GM11168 (cell line): Measurements from ENCODE around the gene TTC28.
"Not testable (repeated sequence)": the region's sequence is repeated elsewhere in the genome, so short reads cannot be mapped to it uniquely, and the experiment has no call there.

Experiments used
- in situ Hi-C: fragments of 300-500 bp; cut with MboI; formaldehyde crosslinking; loops from one replicate; pipeline ENCODE4 v1.12.0; 2022; ENCODE audit warnings: low sequenced_read_pairs; ENCODE audit not compliant: unreplicated experiment

The TTC28 gene

GRCh38 chr22:28678778-28679610, 646 bp downstream of the TTC28 start:
- in situ Hi-C loops = not testable (repeated sequence)

DNA sequence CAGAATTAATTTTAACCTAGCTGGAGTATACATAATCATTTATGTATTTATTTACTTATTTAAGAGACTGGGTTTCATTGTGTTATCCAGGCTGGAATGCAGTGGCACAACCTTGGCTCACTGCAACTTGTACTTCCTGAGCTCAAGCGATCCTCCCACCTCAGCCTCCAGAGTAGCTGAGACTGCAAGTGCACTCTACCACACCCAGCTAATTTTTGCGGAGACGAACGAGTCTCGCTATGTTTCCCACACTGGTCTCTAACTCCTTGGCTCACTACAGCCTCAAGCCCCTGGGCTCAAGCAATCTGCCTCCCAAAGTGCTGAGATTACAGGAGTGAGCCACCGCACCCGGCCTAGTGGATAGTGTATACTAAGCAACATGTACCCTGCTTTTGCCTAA, 1.5 kb downstream of the TTC28 start:
- in situ Hi-C loops = not testable (repeated sequence)

DNA sequence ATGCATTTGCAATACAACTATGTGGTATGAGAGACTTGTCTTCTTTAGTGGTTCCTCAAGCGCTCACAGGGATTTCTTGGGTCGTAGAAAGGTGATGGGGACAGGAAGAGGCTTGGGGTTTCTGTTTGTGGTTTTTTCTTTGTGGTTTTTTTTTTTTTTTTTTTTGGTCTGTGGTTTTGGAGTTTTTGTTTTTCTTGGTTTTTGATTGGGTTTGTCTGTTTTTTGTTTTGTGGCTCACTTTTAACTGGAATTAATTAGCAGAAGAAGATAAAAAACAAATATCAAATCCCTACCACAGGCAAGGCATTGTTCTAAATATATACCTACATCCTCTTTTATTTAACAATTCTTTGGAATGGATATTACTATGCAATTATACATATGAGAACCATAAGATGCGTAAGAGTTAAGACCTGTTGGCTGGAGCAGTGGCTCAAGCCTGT, 5.5 kb downstream of the TTC28 start:
- in situ Hi-C loops = no loop called here

- in situ Hi-C loops = no loop called here
Observed at GRCh38 chr22:28670756-28671155, 8.9 kb downstream of the TTC28 start.

DNA sequence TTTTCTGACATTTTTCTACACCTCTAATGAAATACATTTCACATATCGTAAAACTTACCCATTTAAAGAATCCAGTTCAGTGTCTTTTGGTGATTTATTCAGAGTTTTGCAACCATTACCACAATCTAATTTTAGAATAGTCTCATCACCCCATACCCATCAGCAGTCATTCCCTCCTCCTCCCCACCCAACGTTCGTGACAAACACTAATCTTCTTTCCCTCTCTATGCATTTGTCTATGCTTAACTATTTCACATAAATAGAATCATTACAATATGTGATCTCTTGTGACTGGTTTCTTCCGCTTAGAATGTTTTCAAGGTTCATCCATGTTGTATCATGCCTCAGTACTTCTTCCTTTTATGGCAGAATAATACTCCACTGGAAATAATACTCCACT, 9.5 kb downstream of the TTC28 start:
- in situ Hi-C loops = no loop called here

- in situ Hi-C loops = no loop called here
Observed at GRCh38 chr22:28669387-28669786, 10.3 kb downstream of the TTC28 start.

GRCh38 chr22:28663569-28663942, 16.1 kb downstream of the TTC28 start:
- in situ Hi-C loops = not testable (repeated sequence)

DNA sequence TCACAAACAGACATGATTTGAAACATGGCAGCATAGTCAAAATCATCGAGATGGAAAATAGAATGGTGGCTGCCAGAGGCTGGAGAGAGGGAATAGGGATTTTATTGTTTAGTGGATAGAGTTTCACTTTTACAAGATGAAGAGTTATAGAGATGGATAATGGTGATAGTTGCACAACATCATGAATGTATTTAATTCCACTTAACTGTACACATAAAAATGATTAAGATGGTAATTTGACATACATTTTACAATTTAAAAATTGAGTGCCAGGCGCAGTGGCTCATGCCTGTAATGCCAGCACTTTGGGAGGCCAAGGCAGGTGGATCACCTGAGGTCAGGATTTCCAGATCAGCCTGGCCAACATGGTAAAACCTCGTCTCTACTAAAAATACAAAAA, 21.2 kb downstream of the TTC28 start:
- in situ Hi-C loops = no loop called here

GRCh38 chr22:28656181-28656580, 23.5 kb downstream of the TTC28 start:
- in situ Hi-C loops = no loop called here

- in situ Hi-C loops = no loop called here
Observed at GRCh38 chr22:28650463-28650862, 29.2 kb downstream of the TTC28 start.

DNA sequence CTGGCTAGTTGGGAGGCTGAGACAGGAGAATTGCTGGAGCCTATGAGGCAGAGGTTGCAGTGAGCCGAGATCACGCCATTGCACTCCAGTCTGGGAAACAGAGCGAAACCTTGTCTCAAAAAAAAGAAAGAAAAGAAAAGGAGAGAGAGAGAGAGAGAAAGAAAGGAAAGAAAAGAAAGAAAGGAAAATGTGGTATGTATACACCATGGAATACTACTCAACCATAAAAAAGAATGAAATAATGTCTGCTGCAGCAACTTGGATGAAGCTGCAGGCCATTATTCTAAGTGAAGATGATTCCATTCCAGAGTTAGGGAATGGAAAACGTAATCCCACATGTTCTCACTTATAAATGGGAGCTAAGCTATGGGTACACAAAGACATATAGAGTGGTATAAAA, 30.8 kb downstream of the TTC28 start:
- in situ Hi-C loops = no loop called here

DNA sequence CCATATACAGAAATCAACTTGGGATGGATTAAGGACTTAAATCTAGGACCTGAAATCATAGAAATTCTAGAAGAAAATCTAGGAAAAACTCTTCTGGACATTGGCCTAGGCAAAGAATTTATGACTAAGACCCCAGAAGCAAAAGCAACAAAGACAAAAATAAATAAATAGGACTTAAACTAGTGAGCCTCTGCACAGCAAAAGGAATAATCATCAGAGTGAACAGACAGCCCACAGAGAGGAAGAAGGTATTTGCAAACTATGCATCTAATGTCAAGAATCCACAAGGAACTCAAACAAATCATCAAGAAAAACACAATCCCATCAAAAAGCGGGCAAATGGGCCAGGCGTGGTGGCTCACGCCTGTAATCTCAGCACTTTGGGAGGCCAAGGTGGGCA, 32.4 kb downstream of the TTC28 start:
- in situ Hi-C loops = no loop called here

DNA sequence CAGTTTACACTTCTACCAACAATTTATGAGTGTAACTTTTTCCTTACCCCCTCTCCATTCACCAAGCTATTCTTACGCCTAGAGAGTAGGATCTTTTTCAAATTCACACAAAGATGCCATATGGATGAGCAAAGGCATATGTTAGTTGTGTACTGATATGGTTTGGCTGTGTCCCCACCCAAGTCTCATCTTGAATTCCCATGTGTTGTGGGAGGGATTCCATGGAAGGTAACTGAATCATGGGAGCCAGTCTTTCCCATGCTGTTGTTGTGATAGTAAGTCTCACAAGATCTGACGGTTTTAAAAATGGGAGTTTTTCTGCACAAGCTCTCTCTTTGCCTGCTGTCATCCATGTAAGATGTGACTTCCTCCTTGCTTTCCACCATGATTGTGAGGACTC, 40.3 kb downstream of the TTC28 start:
- in situ Hi-C loops = no loop called here

- in situ Hi-C loops = no loop called here
Observed at GRCh38 chr22:28637225-28637624, 42.4 kb downstream of the TTC28 start.

GRCh38 chr22:28630177-28630574, 49.5 kb downstream of the TTC28 start:
- in situ Hi-C loops = no loop called here

DNA sequence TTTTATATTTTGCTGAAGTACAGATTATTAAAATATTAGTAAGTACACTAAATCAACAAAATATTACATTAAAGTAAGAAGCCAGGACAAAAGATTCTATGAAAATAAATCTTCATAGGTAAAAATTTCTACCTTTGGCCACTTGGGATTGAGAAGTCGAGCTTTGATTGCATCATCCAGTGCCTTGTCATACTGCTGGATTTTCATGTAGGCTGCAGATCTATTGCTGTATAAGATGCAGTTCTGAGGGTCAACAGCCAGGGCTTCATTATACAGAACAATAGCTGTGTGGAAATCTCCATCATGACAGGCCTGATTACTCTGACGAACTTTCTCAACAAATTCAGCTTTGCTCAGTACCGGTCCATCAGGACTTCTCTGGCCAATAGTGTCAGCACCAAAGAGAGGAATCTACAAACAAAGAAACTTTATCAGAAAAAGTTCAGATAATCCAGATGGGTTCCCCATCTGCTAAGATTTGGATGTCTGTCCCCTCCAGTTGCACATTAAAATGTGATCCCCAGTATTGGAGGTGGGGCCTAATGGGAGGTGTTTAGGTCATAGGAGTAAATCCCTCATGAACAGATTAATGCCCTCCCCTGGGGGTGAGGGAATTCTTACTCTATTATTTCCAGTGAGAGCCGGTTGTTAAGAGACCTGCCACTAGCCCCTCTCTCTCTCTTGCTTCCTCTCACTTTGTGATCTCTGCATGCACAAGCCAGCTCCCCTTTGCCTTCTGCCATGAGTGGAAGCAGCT, 50.0 kb downstream of the TTC28 start:
- in situ Hi-C loops = no loop called here

DNA sequence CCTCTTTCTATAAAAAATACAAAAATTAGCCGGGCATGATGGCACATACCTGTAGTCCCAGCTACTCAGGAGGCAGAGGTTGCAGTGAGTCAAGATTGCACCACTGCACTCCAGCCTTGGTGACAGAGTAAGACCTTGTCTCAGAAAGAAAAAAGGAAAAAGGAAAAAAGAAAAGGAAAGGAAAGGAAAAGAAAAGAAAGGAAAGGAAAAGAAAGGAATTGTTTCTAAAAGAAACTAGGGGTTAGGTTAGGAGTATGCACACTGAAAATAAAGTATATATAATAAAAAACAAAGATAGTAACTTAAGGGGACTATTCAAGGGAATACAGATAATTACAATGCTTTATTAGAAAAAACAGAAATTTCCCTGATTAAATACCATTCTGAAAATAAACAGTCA, 50.9 kb downstream of the TTC28 start:
- in situ Hi-C loops = no loop called here

GRCh38 chr22:28627791-28628190, 51.8 kb downstream of the TTC28 start:
- in situ Hi-C loops = no loop called here

GRCh38 chr22:28620244-28620922, 59.3 kb downstream of the TTC28 start:
- in situ Hi-C loops = no loop called here

- in situ Hi-C loops = loop anchor here (10.0 kb wide), 1 partner anchor 416 kb away; no protein-coding TSS in a partner anchor
Observed at GRCh38 chr22:28619236-28619635, 60.4 kb downstream of the TTC28 start.

GRCh38 chr22:28615423-28615822, 64.2 kb downstream of the TTC28 start:
- in situ Hi-C loops = loop anchor here (10.0 kb wide), 1 partner anchor 419 kb away; no protein-coding TSS in a partner anchor
